Measurements from ENCODE around the gene MALRD1.
"Not testable (repeated sequence)": the region's sequence is repeated elsewhere in the genome, so short reads cannot be mapped to it uniquely, and the experiment has no call there.

MALRD1 gene

DNA sequence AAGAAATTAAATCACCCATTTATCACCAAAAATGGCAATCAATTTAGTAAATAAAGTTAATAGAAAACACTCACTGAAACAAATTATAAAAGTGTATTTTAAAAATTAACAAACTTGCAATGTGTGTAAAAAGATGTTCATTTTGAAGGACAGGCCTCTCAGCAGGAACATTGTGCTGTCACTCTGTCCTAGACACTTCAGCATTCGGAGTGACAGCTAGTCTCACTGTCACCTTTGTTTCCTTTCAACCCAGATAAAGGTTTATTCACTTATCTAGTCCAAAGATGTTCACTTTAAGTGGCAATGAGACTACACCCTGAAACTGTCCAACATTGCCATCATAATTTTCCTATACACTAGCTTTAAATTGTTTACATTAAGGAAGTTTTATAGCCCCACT lies 675.7 kb downstream of the MALRD1 start:
- no peak for FAIRE-seq

DNA sequence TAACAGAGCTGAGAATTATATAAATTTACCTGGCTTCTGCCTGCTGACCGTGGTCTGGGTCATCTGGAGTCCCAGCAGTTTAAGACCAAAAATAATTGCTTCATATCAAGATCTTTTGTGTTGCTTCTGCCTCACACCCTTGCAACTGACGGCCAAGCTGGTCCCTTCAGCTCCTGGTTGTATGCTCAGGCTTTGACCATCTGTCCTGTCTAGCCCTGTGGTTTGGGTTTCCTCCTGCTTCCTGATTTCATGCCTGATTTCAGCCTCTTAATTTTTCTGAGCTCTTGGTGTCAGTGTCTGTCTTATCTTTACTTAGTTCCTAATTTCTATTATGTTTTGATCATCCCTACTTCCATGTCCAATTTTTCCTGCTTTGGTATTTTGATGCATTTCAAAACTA lies 679.8 kb downstream of the MALRD1 start:
- no peak for FAIRE-seq

DNA sequence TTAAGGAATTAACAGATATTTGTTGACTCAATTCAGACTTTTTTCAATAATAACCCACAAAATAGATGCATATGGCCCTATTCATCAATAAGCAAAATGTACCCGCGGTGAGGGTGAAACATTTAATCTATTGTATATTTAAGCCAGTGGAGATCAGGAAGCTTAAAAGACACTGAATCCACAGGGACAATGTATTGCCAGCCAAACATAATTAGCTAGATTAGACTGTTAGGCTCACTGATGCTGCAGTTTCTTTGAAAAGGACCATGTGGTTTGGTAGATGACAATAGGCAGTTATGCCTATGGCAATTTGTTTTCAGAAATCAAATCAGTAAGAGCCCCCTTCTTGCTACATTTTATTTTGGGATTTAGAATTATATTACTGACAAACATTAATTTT lies 680.4 kb downstream of the MALRD1 start:
- no peak for FAIRE-seq

DNA sequence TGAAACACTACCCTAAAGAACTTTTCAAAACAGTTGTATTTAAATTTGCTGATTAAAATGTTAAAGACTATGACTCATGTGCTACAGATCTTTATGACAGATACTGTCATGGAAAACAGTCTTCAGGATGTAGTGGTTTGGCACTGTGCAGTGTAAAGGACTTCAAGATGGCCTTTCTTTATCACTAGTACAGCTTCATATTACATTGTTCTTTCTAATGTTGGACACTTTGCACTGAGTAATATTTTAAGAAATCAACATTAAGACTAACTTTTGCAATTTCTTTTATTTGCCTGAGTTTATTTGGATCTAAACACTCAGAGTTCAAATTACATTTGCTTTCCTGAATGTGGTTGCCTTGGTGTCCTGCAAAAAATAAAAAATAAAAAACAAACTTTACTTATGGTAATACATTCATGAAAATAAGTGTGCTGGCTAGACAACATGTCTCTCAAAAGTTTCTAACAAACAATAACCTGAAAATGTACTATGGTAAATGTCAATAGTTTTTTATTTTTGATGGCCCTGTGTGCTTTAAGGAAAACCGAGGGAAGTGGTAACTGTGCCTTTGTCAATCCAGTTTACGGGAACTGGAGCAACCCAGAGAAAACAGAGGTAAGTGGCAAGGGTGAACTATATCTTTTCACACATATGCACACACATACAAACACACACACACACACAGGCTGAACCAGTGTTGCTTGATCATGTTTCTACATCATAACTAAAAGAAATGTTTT lies 681.7 kb downstream of the MALRD1 start:
- FAIRE-seq, result no peak

DNA sequence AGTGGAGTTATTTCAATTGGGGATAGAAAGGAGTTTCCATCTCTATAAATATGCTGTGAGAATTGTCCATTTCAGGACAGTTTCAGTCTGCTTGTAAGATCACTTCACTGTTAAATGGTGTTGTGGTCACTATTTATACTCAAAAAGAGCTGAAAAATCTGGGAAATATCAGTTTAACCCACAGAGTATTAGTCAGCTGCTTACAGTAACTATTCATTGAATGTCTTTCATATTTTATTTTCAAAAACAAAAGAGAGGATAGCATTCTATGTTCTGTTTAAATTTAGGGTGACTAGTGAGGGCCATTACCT lies 682.3 kb downstream of the MALRD1 start:
- no peak for FAIRE-seq

DNA sequence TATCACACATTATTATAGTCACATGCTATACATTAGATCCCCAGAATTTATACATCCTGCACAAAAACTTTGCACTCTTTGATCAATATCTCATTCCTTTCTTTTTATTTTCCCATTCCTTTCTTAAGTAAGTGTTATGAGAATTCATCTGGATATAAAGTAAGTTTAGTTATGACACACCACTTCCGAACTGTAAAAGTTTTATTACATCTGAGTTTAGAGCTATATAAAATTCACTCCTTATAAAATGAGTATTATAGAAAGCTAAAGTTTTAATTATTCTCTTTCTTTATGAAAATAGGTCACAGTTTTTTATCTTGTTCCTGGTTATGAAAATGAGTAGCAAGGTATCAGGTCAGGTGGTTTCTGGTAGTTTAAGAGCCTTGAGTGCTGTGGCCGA lies 683.0 kb downstream of the MALRD1 start:
- FAIRE-seq, result no peak

DNA sequence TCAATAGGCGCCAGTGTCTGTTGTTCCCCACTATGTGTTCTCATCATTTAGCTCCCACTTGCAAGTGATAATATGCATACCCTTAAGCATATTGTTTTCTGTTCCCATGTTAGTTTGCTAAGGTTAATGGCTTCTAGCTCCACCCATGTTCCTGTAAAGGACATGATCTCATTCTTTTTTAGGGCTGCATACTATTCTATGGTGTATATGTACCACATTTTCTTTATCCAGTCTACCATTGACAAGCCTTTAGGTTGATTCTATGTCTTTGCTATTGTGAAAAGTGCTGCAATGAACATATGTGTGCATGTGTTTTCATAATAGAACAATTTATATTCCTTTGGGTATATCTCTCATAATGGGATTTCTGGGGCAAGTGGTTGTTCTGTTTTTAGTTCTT lies 689.8 kb downstream of the MALRD1 start:
- FAIRE-seq, result no peak

DNA sequence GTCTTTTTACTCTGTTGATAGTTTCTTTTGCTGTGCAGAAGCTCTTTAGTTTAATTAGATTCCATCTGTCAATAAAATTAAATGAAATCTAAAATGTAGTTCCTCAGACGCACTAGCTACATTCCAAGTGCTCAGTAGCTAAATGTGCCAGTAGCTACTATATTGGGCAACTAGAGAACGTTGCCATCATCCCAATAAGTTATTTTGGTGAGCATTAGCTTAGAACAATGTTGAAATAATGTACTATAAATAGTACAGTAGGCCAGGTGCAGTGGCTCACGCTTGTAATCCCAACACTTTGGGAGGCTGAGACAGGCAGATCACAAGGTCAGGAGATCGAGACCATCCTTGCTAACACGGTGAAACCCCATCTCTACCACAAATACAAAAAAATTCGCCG lies 690.6 kb downstream of the MALRD1 start:
- FAIRE-seq, result not testable (repeated sequence)

DNA sequence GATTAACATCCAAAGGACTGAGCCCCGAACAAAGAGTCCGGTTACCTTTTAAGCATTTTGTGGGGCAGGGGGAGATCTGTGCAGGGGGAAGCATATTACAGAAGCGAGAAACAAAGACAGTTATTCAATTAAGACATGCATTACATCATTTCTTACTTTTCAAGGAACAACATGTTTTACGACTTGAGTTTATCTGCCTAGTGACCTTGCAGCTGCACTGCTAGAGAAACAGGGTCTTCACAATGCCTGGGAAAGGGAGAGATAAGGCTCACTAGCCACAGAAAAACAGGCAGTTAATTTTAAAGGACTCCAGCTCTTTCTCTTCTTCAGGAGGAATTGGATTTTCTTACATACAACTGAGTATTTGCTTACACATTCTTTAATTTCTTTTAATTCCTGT lies 693.5 kb downstream of the MALRD1 start:
- FAIRE-seq, result not testable (repeated sequence)

DNA sequence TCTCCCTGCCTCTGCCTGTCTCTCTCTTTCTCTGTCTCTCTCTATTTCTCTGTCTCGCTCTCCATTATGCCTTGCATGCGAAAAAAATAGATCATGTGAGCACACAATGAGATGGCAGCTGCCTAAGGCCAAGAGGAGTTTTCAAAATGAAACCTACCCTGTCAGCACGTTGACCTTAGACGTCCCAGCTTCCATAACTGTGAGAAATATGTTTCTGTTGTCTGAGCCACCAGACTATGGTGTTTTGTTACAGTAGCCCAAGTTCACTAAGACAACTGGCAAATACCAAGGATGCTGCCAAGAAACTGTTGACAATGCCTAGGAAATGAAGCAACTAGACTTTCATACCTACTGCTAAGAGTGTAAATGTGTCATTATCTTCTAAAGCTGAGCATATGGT lies 697.1 kb downstream of the MALRD1 start:
- no peak for FAIRE-seq

DNA sequence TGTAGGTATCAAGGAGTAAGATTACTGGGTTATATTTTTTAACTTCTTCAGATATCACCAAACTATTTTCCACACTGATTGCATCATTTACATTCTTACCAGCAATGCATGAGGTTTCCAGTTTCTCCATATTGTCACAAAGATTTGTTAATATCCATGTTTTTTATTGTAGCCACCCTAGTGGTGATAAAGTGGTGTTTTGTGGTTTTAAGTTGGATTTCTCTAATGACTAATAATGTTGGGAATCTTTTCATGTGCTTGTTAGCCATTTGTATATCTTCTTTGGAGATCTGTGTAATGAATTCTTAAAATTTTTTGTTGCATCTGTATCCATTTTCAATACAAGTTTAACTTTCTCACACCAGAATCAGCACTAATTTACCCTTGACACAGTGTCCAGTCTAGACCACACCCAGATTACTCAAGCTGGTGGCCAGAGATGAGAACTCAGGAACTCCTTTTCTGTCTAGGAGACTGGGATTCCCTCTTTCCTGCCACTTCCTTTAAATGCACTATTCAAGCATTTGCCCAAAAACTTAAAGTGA lies 700.7 kb downstream of the MALRD1 start:
- no peak for FAIRE-seq

DNA sequence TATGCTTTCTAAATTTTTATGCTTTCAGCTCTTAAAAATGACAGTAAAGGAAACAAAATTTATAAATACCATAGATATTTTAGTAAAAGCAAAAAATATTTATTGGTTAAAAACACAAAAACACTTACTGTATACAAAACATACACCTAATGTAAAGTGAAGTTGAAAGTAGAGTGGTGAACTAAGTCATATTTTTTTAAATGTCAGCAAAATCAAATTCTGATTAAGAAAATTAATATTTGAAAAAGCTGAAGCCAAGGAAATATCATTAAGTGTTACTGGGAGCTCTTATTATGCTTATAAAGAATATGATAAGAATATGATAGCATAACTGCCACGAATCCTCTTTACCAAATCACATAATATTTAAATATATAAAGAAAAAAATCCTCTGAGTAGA lies 702.4 kb downstream of the MALRD1 start:
- FAIRE-seq, result no peak

DNA sequence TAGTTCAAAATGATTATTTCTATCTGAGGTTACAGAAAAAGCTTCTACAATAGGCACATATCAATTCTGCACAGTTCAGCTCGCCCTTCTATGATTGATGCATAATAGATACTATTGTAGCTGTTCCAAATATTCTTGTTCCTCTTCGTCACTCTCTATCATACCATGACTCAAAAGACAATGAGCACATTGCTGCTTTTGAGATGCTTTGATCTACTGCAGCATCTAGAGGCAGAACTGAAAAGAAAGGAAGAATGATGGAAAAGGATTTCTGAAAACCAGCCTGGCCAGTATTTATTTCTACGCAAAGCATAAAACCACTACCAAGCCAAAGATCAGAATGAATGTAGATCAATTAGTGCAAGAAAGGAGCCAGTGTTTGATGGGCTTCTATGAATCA lies 708.3 kb downstream of the MALRD1 start:
- FAIRE-seq, result no peak

DNA sequence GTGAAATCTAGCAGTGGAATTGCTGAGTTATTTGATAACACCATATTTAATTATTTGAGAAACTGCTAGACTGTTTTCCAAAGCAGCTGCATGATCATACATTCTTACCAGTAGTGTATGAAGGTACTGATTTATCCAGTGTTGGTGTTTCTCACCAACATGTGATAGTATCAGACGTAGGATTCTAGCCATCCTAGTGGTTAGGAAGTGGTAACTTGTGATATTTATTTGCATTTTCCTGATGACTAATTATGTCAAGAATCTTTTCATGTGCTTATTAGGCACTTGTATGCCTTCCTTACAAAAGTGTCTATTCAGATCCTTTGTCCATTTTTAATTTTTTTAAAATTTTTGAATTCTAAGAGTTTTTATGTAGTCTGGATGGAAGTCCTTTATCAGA lies 713.4 kb downstream of the MALRD1 start:
- FAIRE-seq, result no peak

DNA sequence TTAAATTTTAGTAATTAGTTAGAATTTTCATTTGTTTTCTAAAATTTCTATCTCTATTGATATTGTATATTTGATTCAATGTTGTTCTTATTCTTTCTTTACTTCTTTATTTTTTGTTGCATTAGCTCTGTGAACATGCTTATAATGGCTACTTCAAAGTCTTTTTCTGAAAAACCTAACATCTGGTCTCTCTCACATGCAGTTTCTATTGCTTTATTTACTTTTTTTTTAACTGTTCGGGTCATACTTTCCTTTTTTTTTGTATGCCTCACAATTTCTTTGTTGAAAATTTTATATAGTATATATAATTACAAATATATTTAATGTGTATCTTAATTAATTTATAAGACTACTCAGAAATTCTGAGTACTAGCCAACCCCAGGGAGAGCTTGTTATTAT lies 715.5 kb downstream of the MALRD1 start:
- no peak for FAIRE-seq

DNA sequence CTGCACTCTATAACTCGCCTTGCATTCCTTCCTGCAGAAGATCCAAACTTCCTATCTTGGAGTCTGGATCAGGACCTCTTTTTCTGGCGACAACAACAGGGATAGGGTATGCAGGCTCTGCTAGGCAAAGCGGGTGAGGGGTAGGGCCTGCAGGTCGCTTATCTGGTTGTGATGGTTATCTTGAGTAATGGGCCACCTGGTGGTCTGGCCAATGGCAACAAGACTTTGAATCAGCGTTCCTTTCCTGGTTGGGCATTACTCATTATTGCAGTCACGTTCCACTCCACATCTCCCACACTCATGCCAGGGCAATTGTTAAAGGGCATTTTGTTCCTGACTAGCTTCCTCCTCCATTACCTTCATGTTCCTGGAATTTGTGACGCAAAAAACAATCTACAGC lies 719.3 kb downstream of the MALRD1 start:
- no peak for FAIRE-seq

DNA sequence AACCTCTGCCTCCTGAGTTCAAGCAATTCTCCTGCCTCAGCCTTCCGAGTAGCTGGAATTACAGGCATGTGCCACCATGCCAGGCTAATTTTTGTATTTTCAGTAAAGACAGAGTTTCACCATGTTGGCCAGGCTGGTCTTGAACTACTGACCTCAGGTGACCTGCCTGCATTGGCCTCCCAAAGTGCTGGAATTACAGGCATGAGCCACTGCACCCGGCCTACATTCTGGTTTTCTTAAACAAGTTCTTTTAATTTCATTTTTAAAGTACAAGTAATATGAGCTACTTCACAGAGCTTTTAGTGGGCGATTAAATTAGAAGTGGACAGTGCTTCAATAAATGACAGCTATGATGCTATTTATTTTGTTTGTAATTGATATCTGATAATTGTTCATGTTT lies 721.2 kb downstream of the MALRD1 start:
- not testable (repeated sequence) for FAIRE-seq

DNA sequence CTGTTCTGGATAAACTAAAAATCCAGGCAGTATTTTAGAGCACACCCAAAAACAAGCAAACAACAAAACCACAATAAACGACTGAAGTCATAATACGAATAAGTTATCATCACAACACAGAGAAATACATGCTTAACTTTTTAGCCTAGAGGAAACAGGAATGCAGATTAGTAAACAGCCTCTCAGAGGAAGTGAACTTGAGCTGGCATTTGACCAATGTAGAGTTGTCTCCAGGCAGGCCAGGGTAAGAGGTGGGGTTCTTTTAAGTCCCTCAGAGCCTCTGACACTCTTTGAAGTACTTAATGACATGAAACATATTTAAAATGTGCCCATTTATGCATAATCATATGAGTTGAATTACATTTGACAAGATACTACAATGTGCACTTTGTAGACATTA lies 724.4 kb downstream of the MALRD1 start:
- FAIRE-seq, result no peak

DNA sequence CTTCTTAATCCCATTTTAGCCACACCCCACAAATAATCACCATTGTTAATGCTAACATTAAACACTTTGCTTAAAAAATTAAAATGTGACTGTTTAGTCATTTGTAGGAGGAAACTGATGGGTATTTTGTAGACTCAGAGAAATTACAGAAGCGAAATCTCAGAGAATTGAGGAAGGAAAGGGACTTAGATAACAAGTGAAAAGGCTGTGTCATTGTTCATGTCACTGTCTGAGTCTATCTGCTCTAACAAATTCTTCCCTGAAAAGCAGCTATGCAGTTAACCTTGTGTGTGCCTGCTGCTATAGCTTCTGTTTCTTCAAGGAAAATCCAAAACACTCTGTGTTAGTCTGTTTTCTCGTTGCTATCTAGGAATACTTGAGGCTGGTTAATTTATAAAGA lies 726.7 kb downstream of the MALRD1 start:
- FAIRE-seq, result no peak

DNA sequence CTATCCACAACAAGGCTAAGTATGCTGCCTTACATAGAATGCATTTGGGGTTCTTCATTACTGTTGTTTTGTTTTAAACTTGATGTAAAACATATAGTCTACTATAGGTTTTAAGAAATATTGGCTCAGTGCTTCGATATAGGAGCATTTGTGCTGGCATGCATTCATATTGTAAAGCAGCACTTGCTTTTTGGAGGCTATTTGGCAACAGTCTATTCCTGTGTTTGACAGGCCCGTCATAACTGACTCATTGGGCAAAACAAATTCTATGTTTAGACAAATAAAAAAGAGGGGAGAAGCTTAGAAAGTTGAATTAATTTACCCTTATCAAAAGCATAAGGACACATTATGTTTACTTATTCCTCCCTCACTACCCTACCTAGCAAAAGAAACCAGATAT lies 729.2 kb downstream of the MALRD1 start:
- no peak for FAIRE-seq

DNA sequence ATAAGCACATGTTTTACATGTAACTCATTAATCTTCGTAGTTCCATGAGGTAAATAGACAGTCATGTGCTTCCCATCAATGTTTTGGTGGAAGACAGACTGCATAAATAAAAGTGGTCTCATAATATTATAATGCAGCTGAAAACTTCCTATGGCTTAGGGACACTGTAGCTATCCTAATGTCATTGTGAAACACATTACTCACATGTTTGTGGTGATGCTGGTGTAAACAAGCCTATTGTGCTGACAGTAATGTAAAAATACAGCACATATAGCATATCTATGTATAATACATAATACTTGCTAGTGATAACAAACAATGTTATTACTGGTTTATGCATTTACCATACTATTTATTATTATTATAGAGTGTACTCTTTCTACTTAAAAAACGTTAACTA lies 730.4 kb downstream of the MALRD1 start:
- no peak for FAIRE-seq

DNA sequence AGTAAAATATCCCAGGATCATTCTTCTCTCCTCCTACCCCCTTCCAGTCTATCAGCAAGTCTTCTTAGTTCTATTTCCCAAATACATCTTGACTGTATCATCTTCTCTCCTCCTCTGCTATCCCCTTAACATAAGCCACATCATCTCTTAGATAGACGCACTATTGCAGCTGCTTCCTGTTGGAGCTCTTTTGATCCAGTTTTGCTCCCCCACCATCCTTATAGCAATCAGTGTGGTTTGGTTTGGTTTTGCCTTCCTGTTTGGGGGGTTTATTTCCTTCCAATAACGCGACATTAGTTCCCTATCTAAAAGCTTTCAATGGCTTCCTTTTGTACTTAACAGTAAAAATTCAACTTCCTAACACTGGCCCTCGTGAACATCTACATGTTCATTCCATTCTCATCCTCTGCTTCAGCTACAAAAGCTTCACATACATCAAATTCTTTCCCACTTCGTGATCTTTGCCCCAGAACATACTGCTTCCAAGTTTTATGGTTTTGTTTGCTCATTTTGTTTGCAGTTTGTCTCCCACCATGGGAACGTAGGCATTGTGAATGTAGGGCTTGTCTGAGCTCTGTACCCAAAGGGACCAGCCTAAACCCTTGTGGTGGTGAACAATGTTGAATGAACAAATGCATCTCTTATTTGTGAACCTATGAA lies 734.0 kb downstream of the MALRD1 start:
- no peak for FAIRE-seq

DNA sequence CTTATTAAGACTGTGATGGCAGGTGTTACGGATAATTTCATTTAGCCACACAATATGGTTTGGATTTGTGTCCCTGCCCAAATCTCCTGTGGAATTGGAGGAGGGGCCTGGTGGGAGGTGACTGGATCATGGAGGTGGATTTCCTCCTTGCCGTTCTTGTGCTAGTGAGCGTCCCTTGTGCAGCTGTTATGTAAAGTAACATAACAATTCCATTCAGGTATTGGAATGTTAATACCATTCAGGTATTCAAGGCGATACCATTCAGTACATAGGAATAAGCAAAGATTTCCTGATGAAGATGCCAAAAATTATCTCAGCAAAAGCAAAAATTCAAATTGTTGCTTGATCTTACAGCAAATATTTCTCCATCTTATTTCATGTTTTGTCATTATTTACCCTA lies 735.1 kb downstream of the MALRD1 start:
- FAIRE-seq, result no peak

Data from islet of Langerhans (tissue), 1 donor.